Testis (tissue), 3 donors: ENCODE results near the gene GSG1L2. TPM values are rescaled to one million over a fixed set of nuclear protein-coding genes. Genes with fewer than 3 reads are reported as not detected.

ENCODE experiments used
- DNase-seq: peaks from one replicate; pipeline ENCODE4 v3.0.0-alpha.2; 2019
- H3K27ac ChIP-seq, 2 donors: fragments of 200-600 bp; sonication (generic); one replicate each; pipeline ENCODE4 v1.5.1; 2019
- H3K27me3 ChIP-seq: fragments of 200-600 bp; sonication (generic); one replicate; pipeline ENCODE4 v1.5.1; 2019
- H3K36me3 ChIP-seq: fragments of 200-600 bp; sonication (generic); one replicate; pipeline ENCODE4 v1.5.1; 2017; ENCODE audit warnings: low read depth; ENCODE audit errors: missing control alignments
- H3K4me1 ChIP-seq: fragments of 200-600 bp; sonication (generic); one replicate; pipeline ENCODE4 v1.5.1; 2019
- H3K4me3 ChIP-seq, 2 donors: fragments of 200-600 bp; sonication (generic); one replicate each; pipeline ENCODE4 v1.5.1; 2017 to 2019
- H3K9me3 ChIP-seq: fragments of 200-600 bp; sonication (generic); one replicate; pipeline ENCODE4 v1.5.1; 2017
- POLR2A ChIP-seq: fragments of 450-650 bp; IDR thresholded peaks from one replicate; pipeline ENCODE4 v1.6.1; 2017; ENCODE audit warnings: antibody characterized with exemption, mild to moderate bottlenecking, moderate library complexity
- WGBS, 2 donors: methylation state at CpG; one replicate each; pipeline ENCODE4 v1.1.5; 2018; 5-methylcytosine and 5-hydroxymethylcytosine counted together
- intact Hi-C: fragments of 100-400 bp; cut with DNase I; formaldehyde crosslinking; loops from one replicate; pipeline ENCODE4 v1.15.1; 2023; ENCODE audit warnings: low total_unique reads
- polyA plus RNA-seq: library from polyadenylated mRNA; stranded (reverse); fragments of 350-450 nt; fragmentation: Illumina TruSeq; extraction: RNeasy Lipid Tissue Mini Kit (QIAGEN cat#74804); gene quantifications from one replicate; pipeline ENCODE4 v1.2.3, GENCODE V29; 2014; ENCODE audit warnings: low read depth, low replicate concordance; ENCODE audit not compliant: insufficient read depth
- total RNA-seq, 2 donors: library from RNA; depleted of rRNA; stranded (reverse); fragments of >200 nt; gene quantifications; one replicate each; pipeline ENCODE4 v1.2.3, GENCODE V29; 2016
- TF ChIP-seq, protein P1 (sequence below), 3 experiments: fragments of 450-650 bp in 2 of 3; fragments of 200-600 bp in 1 of 3; sonication (generic) in 1 of 3; IDR thresholded peaks; one replicate each; pipeline ENCODE4 v1.5.1; 2016 to 2019; ENCODE audit warnings: antibody characterized with exemption in 3 of 3, mild to moderate bottlenecking in 2 of 3, moderate library complexity in 1 of 3

GSG1L2 gene
- total and polyA plus RNA-seq, 3 donors from 2014 or later: 0.50 to 0.79 TPM; not detected in 1

- Histone ChIP-seq H3K27ac (no peak overlapping the region), H3K4me3 (no peak overlapping the region), H3K9me3 (no peaks in the 10 kb centered on the region), H3K36me3 (no peaks in the 10 kb centered on the region), H3K4me1 (no peaks in the 10 kb centered on the region), H3K27me3 (no peaks in the 10 kb centered on the region)
- DNase-seq: no peak
- intact Hi-C loops: no loop called here
- no peak for TF ChIP-seq POLR2A
- TF ChIP-seq, protein P1, sequence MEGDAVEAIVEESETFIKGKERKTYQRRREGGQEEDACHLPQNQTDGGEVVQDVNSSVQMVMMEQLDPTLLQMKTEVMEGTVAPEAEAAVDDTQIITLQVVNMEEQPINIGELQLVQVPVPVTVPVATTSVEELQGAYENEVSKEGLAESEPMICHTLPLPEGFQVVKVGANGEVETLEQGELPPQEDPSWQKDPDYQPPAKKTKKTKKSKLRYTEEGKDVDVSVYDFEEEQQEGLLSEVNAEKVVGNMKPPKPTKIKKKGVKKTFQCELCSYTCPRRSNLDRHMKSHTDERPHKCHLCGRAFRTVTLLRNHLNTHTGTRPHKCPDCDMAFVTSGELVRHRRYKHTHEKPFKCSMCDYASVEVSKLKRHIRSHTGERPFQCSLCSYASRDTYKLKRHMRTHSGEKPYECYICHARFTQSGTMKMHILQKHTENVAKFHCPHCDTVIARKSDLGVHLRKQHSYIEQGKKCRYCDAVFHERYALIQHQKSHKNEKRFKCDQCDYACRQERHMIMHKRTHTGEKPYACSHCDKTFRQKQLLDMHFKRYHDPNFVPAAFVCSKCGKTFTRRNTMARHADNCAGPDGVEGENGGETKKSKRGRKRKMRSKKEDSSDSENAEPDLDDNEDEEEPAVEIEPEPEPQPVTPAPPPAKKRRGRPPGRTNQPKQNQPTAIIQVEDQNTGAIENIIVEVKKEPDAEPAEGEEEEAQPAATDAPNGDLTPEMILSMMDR (IDR thresholded peaks at IDR 0.05): no peak
- WGBS, 2 donors: 80 to 83% methylated on average over 11 to 13 of the region's 13 CpGs
Measured at GRCh38 chr17:9802294-9802693, 19.6 kb downstream of the GSG1L2 start.

GRCh38 chr17:9801505-9801904 is 20.4 kb downstream of the GSG1L2 start:
- Histone ChIP-seq H3K4me1 (no peaks in the 10 kb centered on the region), H3K36me3 (no peaks in the 10 kb centered on the region), H3K27me3 (no peaks in the 10 kb centered on the region), H3K4me3 (no peak overlapping the region), H3K27ac (no peak overlapping the region), H3K9me3 (no peaks in the 10 kb centered on the region)
- intact Hi-C loops: no loop called here
- 38 to 45% methylated on average over 2 of the region's 2 CpGs for WGBS, 2 donors
- DNase-seq: no peak
- TF ChIP-seq, protein P1 (IDR thresholded peaks at IDR 0.05): no peak
- TF ChIP-seq POLR2A: no peak

- 84 to 91% methylated on average over 7 of the region's 7 CpGs for WGBS, 2 donors
- DNase-seq: no peak
- H3K4me1 ChIP-seq: no peaks in the 10 kb centered on the region
- no peaks in the 10 kb centered on the region for H3K27me3 ChIP-seq
- TF ChIP-seq POLR2A: no peak
- TF ChIP-seq, protein P1 (IDR thresholded peaks at IDR 0.05): no peak
- no peak overlapping the region for H3K4me3 ChIP-seq
- no peak overlapping the region for H3K27ac ChIP-seq
- H3K36me3 ChIP-seq: no peaks in the 10 kb centered on the region
- H3K9me3 ChIP-seq: no peaks in the 10 kb centered on the region
- intact Hi-C loops: no loop called here
Measured at GRCh38 chr17:9798724-9799123, 23.2 kb downstream of the GSG1L2 start.

GRCh38 chr17:9798008-9798407 is 23.9 kb downstream of the GSG1L2 start:
- Histone ChIP-seq H3K4me3 (no peak overlapping the region), H3K4me1 (no peaks in the 10 kb centered on the region), H3K27ac (no peak overlapping the region), H3K9me3 (no peaks in the 10 kb centered on the region), H3K36me3 (no peaks in the 10 kb centered on the region), H3K27me3 (no peaks in the 10 kb centered on the region)
- DNase-seq: no peak
- 81 to 89% methylated on average over 3 of the region's 3 CpGs for WGBS, 2 donors
- no peak for TF ChIP-seq POLR2A
- intact Hi-C loops: no loop called here

- TF ChIP-seq, protein P1 (IDR thresholded peaks at IDR 0.05): no peak
- no peak for TF ChIP-seq POLR2A
- no peaks in the 10 kb centered on the region for H3K9me3 ChIP-seq
- intact Hi-C loops: no loop called here
- H3K4me1 ChIP-seq: no peaks in the 10 kb centered on the region
- WGBS, 2 donors: 87 to 95% methylated on average over 15 of the region's 15 CpGs
- no peak overlapping the region for H3K4me3 ChIP-seq
- no peak for DNase-seq
- no peaks in the 10 kb centered on the region for H3K27me3 ChIP-seq
- no peaks in the 10 kb centered on the region for H3K36me3 ChIP-seq
- H3K27ac ChIP-seq: no peak overlapping the region
Measured at GRCh38 chr17:9792181-9792840, 29.6 kb downstream of the GSG1L2 start.
